Left forelimb (tissue), 1 donor: ENCODE data around the gene KCNH5.

Source experiments
- DNase-seq: peaks from one replicate; pipeline ENCODE4 v3.0.0-alpha.2; 2018; ENCODE audit warnings: low spot score

The KCNH5 gene

DNA sequence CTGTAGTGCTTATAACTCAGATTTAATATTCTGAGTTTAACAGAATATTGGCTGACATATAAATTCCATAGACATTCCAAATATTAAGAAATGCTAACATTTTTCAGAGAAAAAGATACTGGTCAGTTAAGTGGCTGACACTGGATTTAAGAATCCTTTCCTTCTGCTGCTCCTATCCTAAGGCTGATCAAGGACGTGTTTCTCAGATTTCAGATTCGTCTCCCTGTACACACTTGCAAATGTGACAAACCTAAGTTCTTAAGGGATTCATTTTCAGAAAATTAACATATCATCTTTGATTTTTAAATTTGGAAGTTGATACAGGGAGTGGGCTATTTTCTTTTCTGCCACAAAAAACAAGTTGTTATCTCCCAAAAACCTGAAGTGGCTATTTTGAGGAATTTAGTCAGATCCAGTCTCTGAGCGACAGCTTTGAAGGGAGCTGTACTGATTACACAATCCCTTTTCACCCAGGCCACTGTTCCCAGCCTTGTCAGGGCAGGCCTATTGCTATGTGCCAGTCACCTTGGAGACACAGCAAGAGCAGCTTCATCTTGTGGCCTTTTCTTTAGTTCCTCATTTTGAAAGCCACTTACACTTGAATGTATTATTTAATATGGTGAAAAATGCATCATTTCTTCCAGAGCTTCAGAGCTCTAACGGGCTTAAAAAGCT is 370.6 kb downstream of the KCNH5 start:
- DNase-seq, result no peak

GRCh38 chr14:62673014-62673755 is 372.1 kb downstream of the KCNH5 start:
- no peak for DNase-seq

GRCh38 chr14:62670526-62670925 is 374.7 kb downstream of the KCNH5 start:
- DNase-seq, result no peak

DNA sequence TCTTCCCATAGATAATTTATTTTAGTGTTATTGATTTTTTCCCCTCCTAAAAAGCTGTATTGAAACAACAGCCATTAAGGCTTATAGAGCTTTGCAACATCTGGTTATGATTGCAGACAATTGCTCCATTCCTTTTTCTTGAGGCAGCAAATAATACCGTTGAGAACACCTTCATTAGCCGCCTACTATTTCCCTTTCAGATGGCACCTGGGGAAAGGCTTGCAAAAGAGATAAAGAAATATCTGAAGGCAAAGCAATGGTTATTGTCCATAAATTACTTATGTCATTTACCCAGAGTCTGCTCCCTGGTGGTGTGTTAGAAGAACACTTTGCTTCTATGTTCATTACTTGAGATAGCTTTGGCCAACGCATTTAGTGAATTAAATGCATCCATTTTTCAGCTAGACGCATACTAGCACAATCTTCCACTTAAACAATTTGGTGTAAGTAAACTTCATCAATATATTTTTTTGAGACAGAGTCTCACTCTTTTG is 377.8 kb downstream of the KCNH5 start:
- DNase-seq, result no peak

GRCh38 chr14:62665286-62665685 is 380.0 kb downstream of the KCNH5 start:
- no peak for DNase-seq

DNA sequence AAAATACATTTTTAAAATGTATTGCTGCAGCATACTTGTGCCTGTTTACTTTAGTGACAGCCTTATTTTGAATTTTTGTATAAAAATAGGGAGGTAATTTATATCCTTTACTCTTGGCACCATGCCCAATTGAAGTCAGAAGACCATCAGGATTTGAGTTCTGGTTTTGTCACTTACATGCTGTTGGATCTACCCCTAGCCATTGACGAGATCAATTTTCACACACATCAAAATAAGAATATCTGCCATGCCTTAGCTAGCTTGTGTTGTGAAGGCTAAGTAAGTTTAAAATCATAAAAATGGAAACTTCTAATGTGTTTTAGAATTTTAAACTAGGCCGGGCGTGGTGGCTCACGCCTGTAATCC is 381.8 kb downstream of the KCNH5 start:
- no peak for DNase-seq

GRCh38 chr14:62662811-62663455 is 382.3 kb downstream of the KCNH5 start:
- no peak for DNase-seq

DNA sequence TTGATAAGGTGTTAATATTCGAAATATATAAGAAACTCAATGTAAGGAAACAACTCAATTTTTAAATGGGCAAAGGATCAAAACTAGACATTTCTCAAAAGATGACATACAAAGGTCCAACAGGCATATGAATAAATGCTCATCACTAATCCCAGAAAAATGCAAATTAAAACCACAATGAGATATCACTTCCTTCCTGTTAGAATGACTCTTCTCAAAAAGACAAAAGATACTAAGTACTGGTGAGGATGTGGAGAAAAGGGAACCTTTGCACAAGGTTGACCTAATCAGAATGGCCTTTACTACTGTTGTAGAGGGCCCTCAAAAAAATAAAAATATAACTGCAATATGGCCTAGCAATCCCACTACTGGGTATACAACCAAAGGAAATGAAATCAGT is 383.4 kb downstream of the KCNH5 start:
- DNase-seq, result no peak

DNA sequence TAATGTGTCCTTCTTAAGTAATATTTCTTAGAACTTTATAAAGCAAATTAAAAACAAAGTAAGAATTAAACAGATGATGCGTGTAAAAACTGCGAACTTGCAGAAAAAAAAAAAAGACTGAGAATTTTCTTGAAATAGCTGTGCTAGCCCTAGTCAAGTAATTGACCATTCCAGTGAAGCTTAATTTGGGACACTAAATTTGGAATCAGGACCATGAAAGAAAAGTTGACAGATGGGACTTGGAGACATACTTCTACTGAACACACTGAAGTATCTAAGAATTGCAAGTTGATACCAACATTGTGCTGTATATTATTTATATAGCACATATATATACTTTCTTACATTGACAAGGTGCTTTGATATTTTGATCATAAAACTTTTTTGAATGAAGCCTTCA is 386.6 kb downstream of the KCNH5 start:
- DNase-seq, result no peak

GRCh38 chr14:62657376-62657775 is 387.9 kb downstream of the KCNH5 start:
- no peak for DNase-seq

GRCh38 chr14:62655166-62655565 is 390.1 kb downstream of the KCNH5 start:
- no peak for DNase-seq

- no peak for DNase-seq
Observed at GRCh38 chr14:62654641-62655040, 390.6 kb downstream of the KCNH5 start.
